H1 (cell line): Measurements from ENCODE around the gene SLPI. TPM values are rescaled to one million over a fixed set of nuclear protein-coding genes. Genes with fewer than 3 reads are reported as not detected.

ENCODE experiments used
- ASH2L ChIP-seq: fragments of 200-600, 300-600 bp; sonication (generic); IDR thresholded peaks from one replicate; pipeline ENCODE4 v1.7.1; 2017; ENCODE audit warnings: low read length
- EGR1 ChIP-seq: IDR thresholded peaks from 2 replicates; pipeline ENCODE4 v1.6.1; 2011; ENCODE audit warnings: low read depth, low read length, borderline replicate concordance
- EZH2 ChIP-seq: fragments of 200-600 bp; sonication (generic); IDR thresholded peaks from 2 replicates; pipeline ENCODE4 v1.7.1; 2012; ENCODE audit warnings: low read depth, mild to moderate bottlenecking, moderate library complexity, low read length, inconsistent platforms; ENCODE audit not compliant: severe bottlenecking
- RXRA ChIP-seq: IDR thresholded peaks from 2 replicates; pipeline ENCODE4 v1.6.1; 2011; ENCODE audit warnings: low read depth, mild to moderate bottlenecking, low read length, moderate library complexity; ENCODE audit not compliant: insufficient read depth
- SP4 ChIP-seq: IDR thresholded peaks from 2 replicates; pipeline ENCODE4 v1.6.1; 2012; ENCODE audit warnings: low read length, inconsistent platforms
- SRF ChIP-seq: IDR thresholded peaks from 2 replicates; pipeline ENCODE4 v1.6.1; 2011; ENCODE audit warnings: mild to moderate bottlenecking, low read depth, low read length, moderate library complexity
- polyA plus RNA-seq, 7 experiments: library from polyadenylated mRNA; depleted of rRNA in 3 of 7; stranded (reverse) in 5 of 7; unstranded in 2 of 7; fragments of >200 nt in 5 of 7; fragments of 200-250 nt in 2 of 7; gene quantifications; 1 replicate in 5 of 7; 2 replicates in 1 of 7; 4 replicates in 1 of 7; pipeline versions ENCODE4 v1.2.1 to v1.2.3, GENCODE V29; 2011 to 2013; ENCODE audit warnings: missing spikeins in 2 of 7, mixed read lengths in 2 of 7
- total RNA-seq: library from RNA; stranded (reverse); fragmentation: NEBNext Ultra II Directional; extraction: Animal tissue kit (Norgen Biotek cat#: 25700); gene quantifications from 2 replicates; pipeline ENCODE4 v1.2.1, GENCODE V29; 2021

Gene SLPI
- total and polyA plus RNA-seq, 2 of the 8 experiments (the other 6 are each of a cell fraction or from before 2014, with no cell fraction given): not detected

GRCh38 chr20:45291526-45291925 lies 37.2 kb upstream of the SLPI start (continued):
- no peak for TF ChIP-seq ASH2L
- TF ChIP-seq RXRA: no peak
- TF ChIP-seq EGR1: no peak
- TF ChIP-seq SP4: no peak
- TF ChIP-seq SRF: no peak
- TF ChIP-seq EZH2: no peak
